K562 (cell line): Measurements from ENCODE around the gene ADAM10. TPM values are rescaled to one million over a fixed set of nuclear protein-coding genes. Genes with fewer than 3 reads are reported as not detected.

ENCODE experiments used
- ATAC-seq: fragments of 200-7000 bp; cut with Tn5 transposase; 3 replicates; pipeline ENCODE4 v1.9.1; 2020; ENCODE audit warnings: moderate library complexity
- BruUV-seq: library from RNA; stranded (reverse); fragments of 400-500 nt; replicated peaks from 2 replicates; lab custom pipeline; 2021; lab: Mats Ljungman, UMichigan
- CTCF ChIA-PET: fragments of 300-600 bp; formaldehyde crosslinking; extraction: SDS; loops from one replicate; lab custom pipeline; 2021; ENCODE audit warnings: low intra/inter-chr PET ratio; lab: Yijun Ruan, JAX
- POLR2A ChIA-PET: fragments of 300-600, 350-650 bp; sonication (Branson Sonifier 250); formaldehyde crosslinking; extraction: SDS; loops from one replicate; lab custom pipeline; 2021; ENCODE audit warnings: antibody characterized with exemption, inconsistent platforms; lab: Yijun Ruan, JAX
- DNase-seq, 4 experiments: peaks; one replicate each; pipeline versions ENCODE4 v3.0.0 to v3.0.0-alpha.2; 2011 to 2018; ENCODE audit warnings: low spot score in 3 of 4, mixed read lengths in 3 of 4; ENCODE audit errors: extremely low read depth in 1 of 4
- FAIRE-seq: peaks from 2 replicates; lab custom pipeline; 2011; peaks lifted over from hg19 to GRCh38; lab: Jason Lieb, UNC
- H2AFZ ChIP-seq: 2 replicates; pipeline ENCODE4 v1.6.0; 2011; ENCODE audit warnings: low read depth, low read length, control low read depth, inconsistent platforms
- H3K27ac ChIP-seq: fragments of 200-600 bp; 3 replicates; pipeline ENCODE4 v1.8.0; 2011; ENCODE audit warnings: low read depth, mild to moderate bottlenecking, control low read depth, inconsistent platforms, low read length, moderate library complexity, mixed read lengths; ENCODE audit errors: extremely low read depth
- H3K27me3 ChIP-seq, 2 experiments: fragments of 300-600 bp in 1 of 2; 2 replicates in 1 of 2; 3 replicates in 1 of 2; pipeline versions ENCODE4 v1.6.0 to v1.8.0; 2011; ENCODE audit warnings: inconsistent platforms in 2 of 2, low read length in 2 of 2, mild to moderate bottlenecking in 1 of 2, mixed read lengths in 1 of 2, moderate library complexity in 1 of 2; ENCODE audit not compliant: control insufficient read depth in 2 of 2, insufficient read depth in 2 of 2
- H3K36me3 ChIP-seq: fragments of 300-600 bp; 3 replicates; pipeline ENCODE4 v1.8.0; 2011; ENCODE audit warnings: mild to moderate bottlenecking, low read length, inconsistent platforms; ENCODE audit not compliant: control insufficient read depth, insufficient read depth
- H3K4me1 ChIP-seq, 2 experiments: fragments of 200-600 bp in 1 of 2; replicated peaks in 1 of 2; 2 replicates in 1 of 2; 3 replicates in 1 of 2; pipeline versions ENCODE4 v1.5.1 to v1.8.0; 2011; ENCODE audit warnings: inconsistent platforms in 2 of 2, low read length in 2 of 2, mild to moderate bottlenecking in 1 of 2, mixed read lengths in 1 of 2, moderate library complexity in 1 of 2; ENCODE audit not compliant: control insufficient read depth in 2 of 2, insufficient read depth in 2 of 2
- H3K4me2 ChIP-seq: 2 replicates; pipeline ENCODE4 v1.6.1; 2011; ENCODE audit warnings: low read length, control low read depth, inconsistent platforms, mixed read lengths; ENCODE audit not compliant: insufficient read depth
- H3K4me3 ChIP-seq: fragments of 200-600 bp; sonication (generic), shearing (Covaris generic); 2 replicates; pipeline ENCODE4 v1.5.1; 2016; ENCODE audit warnings: control low read depth, inconsistent platforms
- H3K79me2 ChIP-seq: fragments of 200-600 bp; 3 replicates; pipeline ENCODE4 v1.8.0; 2011; ENCODE audit warnings: low read length, inconsistent platforms; ENCODE audit not compliant: control insufficient read depth, insufficient read depth
- H3K9ac ChIP-seq, 2 experiments: 2 replicates each; pipeline versions ENCODE4 v1.6.0 to v1.6.1; 2011; ENCODE audit warnings: low read depth in 2 of 2, low read length in 2 of 2, control low read depth in 1 of 2, inconsistent platforms in 1 of 2, mild to moderate bottlenecking in 1 of 2, mixed read lengths in 1 of 2; ENCODE audit not compliant: insufficient read depth in 1 of 2
- H3K9me1 ChIP-seq: one replicate; pipeline ENCODE4 v1.6.0; 2011; ENCODE audit warnings: inconsistent platforms, mild to moderate bottlenecking, low read length, moderate library complexity; ENCODE audit not compliant: control insufficient read depth, insufficient read depth
- H3K9me3 ChIP-seq: replicated peaks from 2 replicates; pipeline ENCODE4 v1.5.1; 2011; ENCODE audit warnings: low read depth, low read length, inconsistent platforms; ENCODE audit not compliant: control insufficient read depth, insufficient read depth
- H4K20me1 ChIP-seq: replicated peaks from 2 replicates; pipeline ENCODE4 v1.6.1; 2011; ENCODE audit warnings: low read length, inconsistent platforms, mixed read lengths; ENCODE audit not compliant: control insufficient read depth, insufficient read depth
- DPF2 ChIP-seq: fragments of 450-650 bp; IDR thresholded peaks from 2 replicates; pipeline ENCODE4 v1.6.1; 2016
- ETS1 ChIP-seq: conservative IDR thresholded peaks from 2 replicates; pipeline ENCODE4 v1.6.1; 2011; ENCODE audit warnings: low read depth, mild to moderate bottlenecking, low read length; ENCODE audit not compliant: control insufficient read depth
- FOXA1 ChIP-seq: fragments of 450-650 bp; IDR thresholded peaks from 2 replicates; pipeline ENCODE4 v1.6.1; 2016; ENCODE audit warnings: mild to moderate bottlenecking, borderline replicate concordance
- GTF3C2 ChIP-seq: IDR thresholded peaks from 3 replicates; pipeline ENCODE4 v1.6.1; 2011; ENCODE audit warnings: borderline replicate concordance, mild to moderate bottlenecking, moderate library complexity; ENCODE audit not compliant: insufficient read length; ENCODE audit errors: extremely low read depth
- HDAC1 ChIP-seq, 2 experiments: fragments of 450-650 bp; IDR thresholded peaks; 2 replicates each; pipeline ENCODE4 v1.6.1; 2016 to 2017; ENCODE audit warnings: inconsistent platforms in 1 of 2, mild to moderate bottlenecking in 1 of 2, moderate library complexity in 1 of 2
- MAFK ChIP-seq: IDR thresholded peaks from 2 replicates; pipeline ENCODE4 v1.6.1; 2011; ENCODE audit warnings: low read length, improper control_type of control experiment
- MAX ChIP-seq: sonication (generic); formaldehyde crosslinking; IDR thresholded peaks from 2 replicates; pipeline ENCODE4 v1.9.0; 2022; ENCODE audit warnings: mild to moderate bottlenecking, missing genetic modification reagents
- POLR2G ChIP-seq: fragments of 200-400 bp; formaldehyde crosslinking; IDR thresholded peaks from 2 replicates; pipeline ENCODE4 v1.6.1; 2017; ENCODE audit warnings: low read depth, mild to moderate bottlenecking, antibody characterized with exemption, low read length, moderate library complexity
- RBM39 ChIP-seq: fragments of 200-400 bp; formaldehyde crosslinking; optimal IDR thresholded peaks from 2 replicates; pipeline ENCODE3; 2018; ENCODE audit warnings: low read depth, low read length
- TEAD2 ChIP-seq: fragments of 450-650 bp; IDR thresholded peaks from 2 replicates; pipeline ENCODE4 v1.6.1; 2016; ENCODE audit warnings: missing genetic modification characterization, control low read depth, missing compliant biosample characterization
- TGIF2 ChIP-seq: sonication (generic); formaldehyde crosslinking; IDR thresholded peaks from 2 replicates; pipeline ENCODE4 v1.8.1; 2022; ENCODE audit warnings: mild to moderate bottlenecking, missing genetic modification reagents, moderate library complexity
- YY1 ChIP-seq, 3 experiments: IDR thresholded peaks; 2 replicates each; pipeline ENCODE4 v1.6.1; 2011; ENCODE audit warnings: low read length in 2 of 3, mild to moderate bottlenecking in 2 of 3, moderate library complexity in 2 of 3, borderline replicate concordance in 1 of 3, control low read depth in 1 of 3, low read depth in 1 of 3; ENCODE audit not compliant: insufficient read depth in 3 of 3, insufficient replicate concordance in 2 of 3, control insufficient read depth in 1 of 3, insufficient read length in 1 of 3; ENCODE audit errors: extremely low read depth in 1 of 3
- ZFX ChIP-seq: sonication (generic); formaldehyde crosslinking; IDR thresholded peaks from 2 replicates; pipeline ENCODE4 v1.8.0; 2022; ENCODE audit warnings: mild to moderate bottlenecking, missing genetic modification reagents, moderate library complexity
- ZNF695 ChIP-seq: fragments of 450-650 bp; formaldehyde crosslinking; IDR thresholded peaks from 2 replicates; pipeline ENCODE4 v1.4.0; 2020; ENCODE audit warnings: mild to moderate bottlenecking, moderate library complexity
- ZNF707 ChIP-seq: fragments of 250-450 bp; sonication (Bioruptor Pico); conservative IDR thresholded peaks from 2 replicates; pipeline ENCODE4 v1.8.0; 2022; ENCODE audit warnings: inconsistent platforms, mild to moderate bottlenecking, moderate library complexity
- WGBS: fragments of 100-300 bp; shearing (Covaris generic); methylation state at CpG from one replicate; pipeline ENCODE4 v1.1.6; 2016; ENCODE audit warnings: low coverage, mixed read lengths; ENCODE audit not compliant: insufficient coverage; ENCODE audit errors: missing lambda C conversion rate; 5-methylcytosine and 5-hydroxymethylcytosine counted together
- in situ Hi-C: fragments of 300-500 bp; cut with MboI; formaldehyde crosslinking; loops from 4 replicates; pipeline ENCODE4 v1.15.0; 2018; ENCODE audit warnings: inconsistent platforms, mixed read lengths
- intact Hi-C: fragments of 100-400 bp; cut with micrococcal nuclease; formaldehyde crosslinking; loops from 2 replicates; pipeline ENCODE4 v1.14.2; 2022
- polyA plus RNA-seq, 8 experiments: library from polyadenylated mRNA; depleted of rRNA in 4 of 8; stranded (reverse) in 5 of 8; unstranded in 3 of 8; fragments of >200 nt; fragmentation: Nextera tagmentation in 2 of 8; fragmentation: Illumina TruSeq in 1 of 8; extraction: Ambion mirVana in 2 of 8; extraction: Trizol in 1 of 8; gene quantifications; 2 replicates each; pipeline versions ENCODE4 v1.2.1 to v1.2.3, GENCODE V29; 2011 to 2014; ENCODE audit warnings: inconsistent platforms in 1 of 8, missing spikeins in 1 of 8
- total RNA-seq, 7 experiments: library from RNA; depleted of rRNA in 6 of 7; stranded (reverse); fragments of >200 nt in 6 of 7; fragmentation: Illumina TruSeq in 2 of 7; extraction: Trizol in 2 of 7; gene quantifications; 2 replicates each; pipeline versions ENCODE4 v1.2.1 to v1.2.3, GENCODE V29; 2011 to 2021; ENCODE audit warnings: low replicate concordance in 1 of 7

The ADAM10 gene
- total and polyA plus RNA-seq, 9 of the 15 experiments (the other 6 are each of a cell fraction or from before 2014, with no cell fraction given) = 11.9 to 152 (median 57.3) TPM

GRCh38 chr15:58606577-58607080, 142.9 kb downstream of the ADAM10 start (continued):
- TF ChIP-seq ETS1 = no peak
- no peak for TF ChIP-seq TGIF2 (CRISPR knock-in tag)
- TF ChIP-seq RBM39 = no peak
- no peak for TF ChIP-seq ZNF707 (CRISPR knock-in tag)

- POLR2A ChIA-PET = no interaction called here
- 66% methylated on average over 3 of the region's 3 CpGs for WGBS
Observed at GRCh38 chr15:58605931-58606530, 143.5 kb downstream of the ADAM10 start.

More at GRCh38 chr15:58605931-58606530, 143.5 kb downstream of the ADAM10 start:
- H4K20me1 ChIP-seq = no peaks in the 10 kb centered on the region
- no TSS peak for BruUV-seq
- CTCF ChIA-PET = no interaction called here
- no peak overlapping the region for H3K4me3 ChIP-seq
- peak overlapping the region; percentile 29; the same call in 1 of the 3 replicates for H3K27ac ChIP-seq
- no peaks in the 10 kb centered on the region for H3K9me1 ChIP-seq
- ATAC-seq (no peak), FAIRE-seq (no peak), DNase-seq (no peak)
- in situ Hi-C loops = no loop called here
- no peak overlapping the region for H2AFZ ChIP-seq
- intact Hi-C loops = no loop called here
- no peaks in the 10 kb centered on the region for H3K4me1 ChIP-seq
- H3K4me2 ChIP-seq = no peak overlapping the region
- H3K9me3 ChIP-seq = no peaks in the 10 kb centered on the region
- no peak overlapping the region for H3K9ac ChIP-seq
- no peaks in the 10 kb centered on the region; the same call in 2 of the 3 replicates for H3K79me2 ChIP-seq
- no peaks in the 10 kb centered on the region for H3K27me3 ChIP-seq
- TF ChIP-seq GTF3C2 (no peak), MAX (CRISPR knock-in tag) (no peak), ZFX (CRISPR knock-in tag) (no peak), TEAD2 (tag) (no peak), YY1 (IDR thresholded peaks at IDR 0.05; ENCODE audit: borderline replicate concordance in 1 of 3, control insufficient read depth in 1 of 3, extremely low read depth in 1 of 3, insufficient read depth in 3 of 3, insufficient read length in 1 of 3, insufficient replicate concordance in 2 of 3, low read depth in 1 of 3, low read length in 2 of 3) (no peak), HDAC1 (IDR thresholded peaks at IDR 0.05) (no peak), FOXA1 (no peak), ZNF695 (no peak), DPF2 (no peak), POLR2G (no peak), MAFK (no peak)
- TF ChIP-seq, all 486 proteins: peak for 0
- H3K36me3 ChIP-seq = peaks cover 45% of the 10 kb centered on the region
